ENCODE results near the gene ARSA. TPM values are rescaled to one million over a fixed set of nuclear protein-coding genes. Genes with fewer than 3 reads are reported as not detected.

Gene ARSA
- total and polyA plus RNA-seq, 2 of the 13 experiments (the other 11 are each of a cell fraction or from before 2014, with no cell fraction given) = 9.0 to 11.5 TPM

GRCh38 chr22:50578776-50579310 lies 49.1 kb downstream of the ARSA start:
- in situ Hi-C loops (cut with HindIII; ENCODE audit: extremely low pct_ligation_motif_present, low pct_unique_long_range_greater_than_20kb) (loop anchor here (5.0 kb wide), 1 partner anchor 33 kb away; no protein-coding TSS in a partner anchor), intact Hi-C loops (cut with micrococcal nuclease; ENCODE audit: unreplicated experiment) (no loop called here)
- Histone ChIP-seq H3K4me1 (ENCODE audit: insufficient read depth, low read length) (peaks cover 17% of the 10 kb centered on the region), H4K20me1 (ENCODE audit: insufficient read depth, low read length) (no peaks in the 10 kb centered on the region), H3K4me3 (replicated peaks in 1 of 3; ENCODE audit: insufficient read depth in 1 of 3, low read depth in 2 of 3, low read length in 3 of 3) (no peak overlapping the region), H3K9me3 (ENCODE audit: low read length) (no peaks in the 10 kb centered on the region), H3K79me2 (ENCODE audit: insufficient read depth, low read length) (no peaks in the 10 kb centered on the region), H3K9ac (ENCODE audit: insufficient read depth, low read depth, low read length) (no peak overlapping the region), H3K4me2 (ENCODE audit: low read depth, low read length) (no peak overlapping the region), H3K36me3 (replicated peaks in 1 of 2; ENCODE audit: control insufficient read depth in 1 of 2, insufficient read depth in 2 of 2, low read length in 2 of 2) (peaks cover 0 to 3% of the 10 kb centered on the region in 2 experiments; a peak in 2 of 5 replicates), H3K27ac (ENCODE audit: extremely low read length, insufficient read depth, low read length) (peak overlapping the region; percentile 13), H2AFZ (ENCODE audit: low read length) (no peak overlapping the region), H3K27me3 (ENCODE audit: control insufficient read depth in 1 of 2, insufficient read depth in 2 of 2, low read length in 2 of 2) (no peaks in the 10 kb centered on the region)
- no TSS peak for BruUV-seq (replicated peaks)
- ATAC-seq (no peak), DNase-seq (ENCODE audit: low spot score) (no peak), FAIRE-seq (no peak)
- POLR2A ChIA-PET = interaction anchor here (0.7 to 3.1 kb wide), 3 partner anchors 10 to 16 kb away, joined by 3 to 9 read pairs (median 7); partner anchors contain the start of gene SYCE3
- TF ChIP-seq ZSCAN12 (CRISPR knock-in tag; IDR thresholded peaks at IDR 0.05) (no peak), ATRX (CRISPR knock-in tag; IDR thresholded peaks at IDR 0.05; ENCODE audit: borderline replicate concordance) (no peak), ZNF598 (CRISPR knock-in tag; IDR thresholded peaks at IDR 0.05; ENCODE audit: borderline replicate concordance) (no peak), CSRNP1 (CRISPR knock-in tag; IDR thresholded peaks at IDR 0.05) (no peak), POLR2G (IDR thresholded peaks at IDR 0.05; ENCODE audit: low read depth, low read length) (no peak), ZMAT3 (CRISPR knock-in tag; conservative IDR thresholded peaks at IDR 0.05) (no peak), NFIB (CRISPR knock-in tag; IDR thresholded peaks at IDR 0.05; ENCODE audit: borderline replicate concordance) (no peak), JUNB (CRISPR knock-in tag; IDR thresholded peaks at IDR 0.05; ENCODE audit: borderline replicate concordance) (no peak), PCBP1 (IDR thresholded peaks at IDR 0.05; ENCODE audit: borderline replicate concordance, low read depth, low read length) (no peak), FOXO1 (CRISPR knock-in tag; IDR thresholded peaks at IDR 0.05) (no peak), ELF4 (CRISPR knock-in tag; IDR thresholded peaks at IDR 0.05; ENCODE audit: borderline replicate concordance) (no peak), ZNF354B (CRISPR knock-in tag; IDR thresholded peaks at IDR 0.05) (no peak), ZNF709 (CRISPR knock-in tag; IDR thresholded peaks at IDR 0.05) (no peak), ZSCAN22 (CRISPR knock-in tag; IDR thresholded peaks at IDR 0.05) (no peak), DNMT1 (CRISPR knock-in tag; IDR thresholded peaks at IDR 0.05) (no peak)
- TF ChIP-seq, protein P1, sequence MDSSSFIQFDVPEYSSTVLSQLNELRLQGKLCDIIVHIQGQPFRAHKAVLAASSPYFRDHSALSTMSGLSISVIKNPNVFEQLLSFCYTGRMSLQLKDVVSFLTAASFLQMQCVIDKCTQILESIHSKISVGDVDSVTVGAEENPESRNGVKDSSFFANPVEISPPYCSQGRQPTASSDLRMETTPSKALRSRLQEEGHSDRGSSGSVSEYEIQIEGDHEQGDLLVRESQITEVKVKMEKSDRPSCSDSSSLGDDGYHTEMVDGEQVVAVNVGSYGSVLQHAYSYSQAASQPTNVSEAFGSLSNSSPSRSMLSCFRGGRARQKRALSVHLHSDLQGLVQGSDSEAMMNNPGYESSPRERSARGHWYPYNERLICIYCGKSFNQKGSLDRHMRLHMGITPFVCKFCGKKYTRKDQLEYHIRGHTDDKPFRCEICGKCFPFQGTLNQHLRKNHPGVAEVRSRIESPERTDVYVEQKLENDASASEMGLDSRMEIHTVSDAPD (CRISPR knock-in tag; IDR thresholded peaks at IDR 0.05) = no peak
- TF ChIP-seq, protein P2, sequence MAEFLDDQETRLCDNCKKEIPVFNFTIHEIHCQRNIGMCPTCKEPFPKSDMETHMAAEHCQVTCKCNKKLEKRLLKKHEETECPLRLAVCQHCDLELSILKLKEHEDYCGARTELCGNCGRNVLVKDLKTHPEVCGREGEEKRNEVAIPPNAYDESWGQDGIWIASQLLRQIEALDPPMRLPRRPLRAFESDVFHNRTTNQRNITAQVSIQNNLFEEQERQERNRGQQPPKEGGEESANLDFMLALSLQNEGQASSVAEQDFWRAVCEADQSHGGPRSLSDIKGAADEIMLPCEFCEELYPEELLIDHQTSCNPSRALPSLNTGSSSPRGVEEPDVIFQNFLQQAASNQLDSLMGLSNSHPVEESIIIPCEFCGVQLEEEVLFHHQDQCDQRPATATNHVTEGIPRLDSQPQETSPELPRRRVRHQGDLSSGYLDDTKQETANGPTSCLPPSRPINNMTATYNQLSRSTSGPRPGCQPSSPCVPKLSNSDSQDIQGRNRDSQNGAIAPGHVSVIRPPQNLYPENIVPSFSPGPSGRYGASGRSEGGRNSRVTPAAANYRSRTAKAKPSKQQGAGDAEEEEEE (CRISPR knock-in tag; IDR thresholded peaks at IDR 0.05; ENCODE audit: borderline replicate concordance) = no peak
- TF ChIP-seq, protein P3, sequence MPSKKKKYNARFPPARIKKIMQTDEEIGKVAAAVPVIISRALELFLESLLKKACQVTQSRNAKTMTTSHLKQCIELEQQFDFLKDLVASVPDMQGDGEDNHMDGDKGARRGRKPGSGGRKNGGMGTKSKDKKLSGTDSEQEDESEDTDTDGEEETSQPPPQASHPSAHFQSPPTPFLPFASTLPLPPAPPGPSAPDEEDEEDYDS (CRISPR knock-in tag; IDR thresholded peaks at IDR 0.05) = no peak
- CTCF ChIA-PET (ENCODE audit: low intra/inter-chr PET ratio, low total read pairs) = no interaction called here
- 96% methylated on average over 7 of the region's 8 CpGs for WGBS (ENCODE audit: low lambda C conversion rate)

Data from HepG2 (cell line).